Endothelial cell of umbilical vein (primary cell): ENCODE results near the gene FAM120AOS. TPM values are rescaled to one million over a fixed set of nuclear protein-coding genes. Genes with fewer than 3 reads are reported as not detected.

ENCODE experiments used
- BruUV-seq: library from RNA; stranded (reverse); fragments of 400-500 nt; replicated peaks from 2 replicates; lab custom pipeline; 2021; lab: Mats Ljungman, UMichigan
- CTCF ChIA-PET: fragments of 300-600, 350-600 bp; sonication (Branson Sonifier 250); formaldehyde crosslinking; loops from one replicate; lab custom pipeline; 2021; ENCODE audit warnings: antibody characterized with exemption, inconsistent platforms; lab: Charles Lee
- POLR2A ChIA-PET: fragments of 300-600, 350-600 bp; sonication (Branson Sonifier 250); formaldehyde crosslinking; loops from one replicate; lab custom pipeline; 2021; ENCODE audit warnings: antibody characterized with exemption, inconsistent platforms; lab: Charles Lee
- DNase-seq: peaks from one replicate; pipeline ENCODE4 v3.0.0-alpha.2; 2011; ENCODE audit warnings: low read depth, low spot score
- FAIRE-seq: peaks from 2 replicates; lab custom pipeline; 2011; peaks lifted over from hg19 to GRCh38; lab: Jason Lieb, UNC
- H2AFZ ChIP-seq: 2 replicates; pipeline ENCODE4 v1.6.0; 2012; ENCODE audit warnings: low read depth, low read length, control low read depth, inconsistent platforms
- H3K27ac ChIP-seq: 2 replicates; pipeline ENCODE4 v1.5.1; 2011; ENCODE audit warnings: low read depth, mild to moderate bottlenecking, control low read depth, low read length, moderate library complexity; ENCODE audit not compliant: insufficient read depth
- H3K27me3 ChIP-seq, 2 experiments: 2 replicates each; pipeline versions ENCODE4 v1.6.0 to v1.6.1; 2011; ENCODE audit warnings: low read length in 2 of 2, mixed read lengths in 1 of 2; ENCODE audit not compliant: control insufficient read depth in 2 of 2, insufficient read depth in 2 of 2
- H3K36me3 ChIP-seq, 2 experiments: 2 replicates in 1 of 2; 3 replicates in 1 of 2; pipeline ENCODE4 v1.5.1; 2011; ENCODE audit warnings: low read length in 2 of 2, mild to moderate bottlenecking in 1 of 2, moderate library complexity in 1 of 2; ENCODE audit not compliant: control insufficient read depth in 2 of 2, insufficient read depth in 2 of 2; ENCODE audit errors: extremely low read depth in 1 of 2
- H3K4me1 ChIP-seq: 3 replicates; pipeline ENCODE4 v1.5.1; 2011; ENCODE audit warnings: mild to moderate bottlenecking, low read length; ENCODE audit not compliant: control insufficient read depth, insufficient read depth; ENCODE audit errors: extremely low read depth
- H3K4me2 ChIP-seq: 2 replicates; pipeline ENCODE4 v1.6.1; 2011; ENCODE audit warnings: low read length, control low read depth, mixed read lengths; ENCODE audit not compliant: insufficient read depth
- H3K4me3 ChIP-seq, 3 experiments: fragments of 200-600 bp in 1 of 3; sonication (generic), shearing (Covaris generic) in 1 of 3; replicated peaks in 1 of 3; 2 replicates each; pipeline ENCODE4 v1.5.1; 2011 to 2016; ENCODE audit warnings: control low read depth in 3 of 3, low read length in 3 of 3, mild to moderate bottlenecking in 2 of 3, inconsistent platforms in 1 of 3, low read depth in 1 of 3, moderate library complexity in 1 of 3; ENCODE audit not compliant: insufficient read depth in 1 of 3
- H3K79me2 ChIP-seq: 2 replicates; pipeline ENCODE4 v1.6.0; 2012; ENCODE audit warnings: low read length, inconsistent platforms; ENCODE audit not compliant: control insufficient read depth, insufficient read depth
- H3K9ac ChIP-seq: replicated peaks from 2 replicates; pipeline ENCODE3; 2011; ENCODE audit warnings: low read length, control low read depth; ENCODE audit not compliant: insufficient read depth; ENCODE audit errors: extremely low read depth
- H3K9me1 ChIP-seq: replicated peaks from 3 replicates; pipeline ENCODE4 v1.6.0; 2011; ENCODE audit warnings: mild to moderate bottlenecking, low read length; ENCODE audit not compliant: control insufficient read depth, insufficient read depth; ENCODE audit errors: extremely low read depth
- H3K9me3 ChIP-seq: replicated peaks from 2 replicates; pipeline ENCODE4 v1.5.1; 2012; ENCODE audit warnings: low read length, inconsistent platforms; ENCODE audit not compliant: control insufficient read depth, insufficient read depth
- H4K20me1 ChIP-seq: replicated peaks from 2 replicates; pipeline ENCODE3; 2011; ENCODE audit warnings: mild to moderate bottlenecking, low read length; ENCODE audit not compliant: control insufficient read depth, insufficient read depth; ENCODE audit errors: extremely low read depth
- CTCF ChIP-seq, 2 donors: IDR thresholded peaks; 1 replicate in 1 of 2; 2 replicates in 1 of 2; pipeline ENCODE4 v1.5.1; 2011; ENCODE audit warnings: low read length in 2 of 2, mild to moderate bottlenecking in 2 of 2, moderate library complexity in 2 of 2, control low read depth in 1 of 2, inconsistent platforms in 1 of 2, low read depth in 1 of 2; ENCODE audit not compliant: insufficient read depth in 1 of 2; ENCODE audit errors: extremely low read depth in 1 of 2
- EZH2 ChIP-seq: IDR thresholded peaks from 2 replicates; pipeline ENCODE4 v1.6.1; 2012; ENCODE audit warnings: borderline replicate concordance, low read depth, mild to moderate bottlenecking, moderate library complexity, low read length, inconsistent platforms; ENCODE audit not compliant: severe bottlenecking
- FOS ChIP-seq: IDR thresholded peaks from 2 replicates; pipeline ENCODE4 v1.6.1; 2011; ENCODE audit warnings: mild to moderate bottlenecking, low read length, moderate library complexity, borderline replicate concordance; ENCODE audit not compliant: insufficient read depth
- GATA2 ChIP-seq: IDR thresholded peaks from 2 replicates; pipeline ENCODE4 v1.7.0; 2011; ENCODE audit warnings: low read depth, mild to moderate bottlenecking, moderate library complexity, mixed read lengths, low read length; ENCODE audit not compliant: insufficient read length, insufficient read depth
- JUN ChIP-seq: IDR thresholded peaks from 2 replicates; pipeline ENCODE4 v1.6.1; 2011; ENCODE audit warnings: borderline replicate concordance, low read depth; ENCODE audit not compliant: insufficient read length, insufficient read depth
- MYC ChIP-seq: IDR thresholded peaks from one replicate; pipeline ENCODE4 v1.6.1; 2011; ENCODE audit warnings: mild to moderate bottlenecking, low read depth, low read length
- POLR2A ChIP-seq: IDR thresholded peaks from 2 replicates; pipeline ENCODE4 v1.6.1; 2012; ENCODE audit warnings: low read depth, mild to moderate bottlenecking, control low read depth, low read length
- POLR2AphosphoS5 ChIP-seq: IDR thresholded peaks from 2 replicates; pipeline ENCODE4 v1.6.1; 2012; ENCODE audit warnings: low read depth, mild to moderate bottlenecking, control low read depth, low read length, moderate library complexity; ENCODE audit not compliant: insufficient read depth
- dilution Hi-C: fragments of 300-500 bp; cut with MboI; formaldehyde crosslinking; loops from one replicate; pipeline ENCODE4 v1.15.0; 2019; ENCODE audit warnings: low sequenced_read_pairs; ENCODE audit not compliant: extremely low pct_ligation_motif_present
- intact Hi-C: fragments of 100-400 bp; cut with micrococcal nuclease; formaldehyde crosslinking; loops from one replicate; pipeline ENCODE4 v1.10.0; 2022
- polyA plus RNA-seq, 4 experiments: library from polyadenylated mRNA; depleted of rRNA in 3 of 4; stranded (reverse) in 3 of 4; unstranded in 1 of 4; fragments of >200 nt; gene quantifications; 2 replicates each; pipeline versions ENCODE4 v1.2.1 to v1.2.3, GENCODE V29; 2011 to 2012; ENCODE audit warnings: missing spikeins in 1 of 4
- total RNA-seq: library from RNA; stranded (reverse); gene quantifications from 2 replicates; pipeline ENCODE4 v1.2.3, GENCODE V29; 2021
- TF ChIP-seq, protein P1 (sequence below): IDR thresholded peaks from 2 replicates; pipeline ENCODE4 v1.6.1; 2011; ENCODE audit not compliant: insufficient read depth, insufficient read length

FAM120AOS gene
- total and polyA plus RNA-seq, 2 donors (not counting 3 experiments of a cell fraction or from before 2014, with no cell fraction given), result 25.9 to 32.4 TPM

DNA sequence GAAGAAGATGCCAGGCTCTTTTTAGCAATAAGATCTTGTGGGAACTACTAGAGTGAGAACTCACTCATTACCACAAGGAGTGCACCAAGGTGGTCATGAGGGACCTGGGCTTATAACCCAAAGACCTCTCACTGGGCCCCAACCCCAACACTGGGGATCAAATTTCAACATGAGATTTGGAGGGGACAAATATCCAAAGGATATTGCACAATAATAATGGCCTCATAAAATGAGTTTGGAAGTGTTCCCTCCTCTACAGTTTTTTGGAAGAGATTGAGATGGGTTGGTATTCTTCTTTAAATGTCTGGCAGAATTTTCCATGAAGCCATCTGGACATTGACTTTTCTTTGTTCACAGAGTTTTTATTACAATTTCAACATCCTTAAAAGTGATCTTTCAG, 39.9 kb downstream of the FAM120AOS start:
- dilution Hi-C loops (no loop called here), intact Hi-C loops (no loop called here)
- no peaks in the 10 kb centered on the region for H3K9me1 ChIP-seq
- no peaks in the 10 kb centered on the region for H4K20me1 ChIP-seq
- no peaks in the 10 kb centered on the region for H3K4me1 ChIP-seq
- ChIA-PET POLR2A (no interaction called here), CTCF (no interaction called here)
- H2AFZ ChIP-seq, result no peak overlapping the region
- H3K79me2 ChIP-seq, result no peaks in the 10 kb centered on the region
- BruUV-seq, result no TSS peak
- no peak for FAIRE-seq
- H3K9ac ChIP-seq, result no peak overlapping the region
- no peak for TF ChIP-seq JUN
- no peak for TF ChIP-seq POLR2A
- TF ChIP-seq FOS, result no peak
- no peak for TF ChIP-seq MYC
- TF ChIP-seq GATA2, result no peak
- no peak for TF ChIP-seq POLR2AphosphoS5
- TF ChIP-seq CTCF (IDR thresholded peaks at IDR 0.05; ENCODE audit: extremely low read depth in 1 of 2, insufficient read depth in 1 of 2, low read depth in 1 of 2, low read length in 2 of 2), result no peak
- TF ChIP-seq EZH2, result no peak
- TF ChIP-seq, protein P1, sequence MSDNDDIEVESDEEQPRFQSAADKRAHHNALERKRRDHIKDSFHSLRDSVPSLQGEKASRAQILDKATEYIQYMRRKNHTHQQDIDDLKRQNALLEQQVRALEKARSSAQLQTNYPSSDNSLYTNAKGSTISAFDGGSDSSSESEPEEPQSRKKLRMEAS, result no peak
- no peak for DNase-seq
- no peak overlapping the region for H3K4me2 ChIP-seq
- H3K4me3 ChIP-seq, result no peak overlapping the region
- H3K27me3 ChIP-seq, result peaks cover 0 to 4% of the 10 kb centered on the region in 2 experiments
- H3K36me3 ChIP-seq, result no peaks in the 10 kb centered on the region
- no peaks in the 10 kb centered on the region for H3K9me3 ChIP-seq
- H3K27ac ChIP-seq, result no peak overlapping the region
